Measurements from ENCODE around the gene SPOPL. TPM values are rescaled to one million over a fixed set of nuclear protein-coding genes. Genes with fewer than 3 reads are reported as not detected.

SPOPL gene
- total and polyA plus RNA-seq, 8 donors, result 3.1 to 60.0 (median 9.6) TPM

- 87 to 100% (median 90%) methylated on average over 1 of the region's 1 CpG for WGBS, 5 donors
- H3K27ac ChIP-seq, result no peak overlapping the region
- no peak overlapping the region for H3K4me3 ChIP-seq
- no peak for TF ChIP-seq EP300 (IDR thresholded peaks at IDR 0.05)
- TF ChIP-seq POLR2A (IDR thresholded peaks at IDR 0.05), result no peak
- TF ChIP-seq CTCF (IDR thresholded peaks at IDR 0.05), result no peak
- no peak for TF ChIP-seq POLR2AphosphoS5 (IDR thresholded peaks at IDR 0.05)
- H3K36me3 ChIP-seq, result no peaks in the 10 kb centered on the region
- no peaks in the 10 kb centered on the region for H3K4me1 ChIP-seq
- intact Hi-C loops (cut with DNase I; ENCODE audit: low total_unique reads), result no loop called here
- DNase-seq, result no peak
- H3K9me3 ChIP-seq, result no peaks in the 10 kb centered on the region
- H3K27me3 ChIP-seq, result no peaks in the 10 kb centered on the region
These were observed 100.5 kb downstream of the SPOPL start for GRCh38 chr2:138602166-138602460.

- Histone ChIP-seq H3K4me3 (no peak overlapping the region), H3K4me1 (no peaks in the 10 kb centered on the region), H3K9me3 (no peaks in the 10 kb centered on the region), H3K27me3 (no peaks in the 10 kb centered on the region), H3K36me3 (no peaks in the 10 kb centered on the region), H3K27ac (no peak overlapping the region)
- DNase-seq, result no peak
- intact Hi-C loops (cut with DNase I; ENCODE audit: low total_unique reads), result no loop called here
- 75 to 93% (median 79%) methylated on average over 2 of the region's 2 CpGs for WGBS, 5 donors
- no peak for TF ChIP-seq POLR2AphosphoS5 (IDR thresholded peaks at IDR 0.05)
These were observed 106.2 kb downstream of the SPOPL start for GRCh38 chr2:138607746-138608145.

GRCh38 chr2:138609446-138609845 lies 107.9 kb downstream of the SPOPL start:
- Histone ChIP-seq H3K27ac (no peak overlapping the region), H3K27me3 (no peaks in the 10 kb centered on the region), H3K9me3 (no peaks in the 10 kb centered on the region), H3K36me3 (no peaks in the 10 kb centered on the region), H3K4me1 (no peaks in the 10 kb centered on the region), H3K4me3 (no peak overlapping the region)
- intact Hi-C loops (cut with DNase I; ENCODE audit: low total_unique reads), result no loop called here
- TF ChIP-seq EP300 (IDR thresholded peaks at IDR 0.05), result no peak
- TF ChIP-seq POLR2A (IDR thresholded peaks at IDR 0.05), result no peak
- no peak for TF ChIP-seq CTCF (IDR thresholded peaks at IDR 0.05)
- no peak for TF ChIP-seq POLR2AphosphoS5 (IDR thresholded peaks at IDR 0.05)
- 82 to 90% (median 86%) methylated on average over 4 of the region's 4 CpGs for WGBS, 5 donors
- DNase-seq, result no peak

- no peak overlapping the region for H3K27ac ChIP-seq
- H3K36me3 ChIP-seq, result no peaks in the 10 kb centered on the region
- no peaks in the 10 kb centered on the region for H3K9me3 ChIP-seq
- intact Hi-C loops (cut with DNase I; ENCODE audit: low total_unique reads), result no loop called here
- no peak overlapping the region for H3K4me3 ChIP-seq
- H3K4me1 ChIP-seq, result no peaks in the 10 kb centered on the region
- 86 to 92% (median 90%) methylated on average over 4 of the region's 4 CpGs for WGBS, 5 donors
- no peaks in the 10 kb centered on the region for H3K27me3 ChIP-seq
- no peak for DNase-seq
- TF ChIP-seq POLR2A (IDR thresholded peaks at IDR 0.05) (no peak), EP300 (IDR thresholded peaks at IDR 0.05) (no peak), POLR2AphosphoS5 (IDR thresholded peaks at IDR 0.05) (no peak), CTCF (IDR thresholded peaks at IDR 0.05) (no peak)
These were observed 108.8 kb downstream of the SPOPL start for GRCh38 chr2:138610201-138610953.

GRCh38 chr2:138615257-138615656 lies 113.7 kb downstream of the SPOPL start:
- H3K4me3 ChIP-seq, result no peak overlapping the region
- no peaks in the 10 kb centered on the region for H3K4me1 ChIP-seq
- H3K9me3 ChIP-seq, result no peaks in the 10 kb centered on the region
- 65 to 76% (median 70%) methylated on average over 4 of the region's 4 CpGs for WGBS, 5 donors
- no peaks in the 10 kb centered on the region for H3K27me3 ChIP-seq
- no peak overlapping the region for H3K27ac ChIP-seq
- DNase-seq, result no peak
- intact Hi-C loops (cut with DNase I; ENCODE audit: low total_unique reads), result no loop called here
- no peaks in the 10 kb centered on the region for H3K36me3 ChIP-seq
- no peak for TF ChIP-seq CTCF (IDR thresholded peaks at IDR 0.05)
- TF ChIP-seq EP300 (IDR thresholded peaks at IDR 0.05), result no peak
- TF ChIP-seq POLR2A (IDR thresholded peaks at IDR 0.05), result no peak
- no peak for TF ChIP-seq POLR2AphosphoS5 (IDR thresholded peaks at IDR 0.05)
